ENCODE data around the gene EXOC3L1.

Gene EXOC3L1

GRCh38 chr16:67148656-67149275 lies 41.2 kb downstream of the EXOC3L1 start:
- intact Hi-C loops (cut with DNase I; ENCODE audit: low total_unique reads), result no loop called here
- H3K36me3 ChIP-seq, result peaks cover 20 to 54% (median 41%) of the 10 kb centered on the region in 3 donors
- no peaks in the 10 kb centered on the region for H3K9me3 ChIP-seq
- TF ChIP-seq, protein P1, sequence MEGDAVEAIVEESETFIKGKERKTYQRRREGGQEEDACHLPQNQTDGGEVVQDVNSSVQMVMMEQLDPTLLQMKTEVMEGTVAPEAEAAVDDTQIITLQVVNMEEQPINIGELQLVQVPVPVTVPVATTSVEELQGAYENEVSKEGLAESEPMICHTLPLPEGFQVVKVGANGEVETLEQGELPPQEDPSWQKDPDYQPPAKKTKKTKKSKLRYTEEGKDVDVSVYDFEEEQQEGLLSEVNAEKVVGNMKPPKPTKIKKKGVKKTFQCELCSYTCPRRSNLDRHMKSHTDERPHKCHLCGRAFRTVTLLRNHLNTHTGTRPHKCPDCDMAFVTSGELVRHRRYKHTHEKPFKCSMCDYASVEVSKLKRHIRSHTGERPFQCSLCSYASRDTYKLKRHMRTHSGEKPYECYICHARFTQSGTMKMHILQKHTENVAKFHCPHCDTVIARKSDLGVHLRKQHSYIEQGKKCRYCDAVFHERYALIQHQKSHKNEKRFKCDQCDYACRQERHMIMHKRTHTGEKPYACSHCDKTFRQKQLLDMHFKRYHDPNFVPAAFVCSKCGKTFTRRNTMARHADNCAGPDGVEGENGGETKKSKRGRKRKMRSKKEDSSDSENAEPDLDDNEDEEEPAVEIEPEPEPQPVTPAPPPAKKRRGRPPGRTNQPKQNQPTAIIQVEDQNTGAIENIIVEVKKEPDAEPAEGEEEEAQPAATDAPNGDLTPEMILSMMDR (IDR thresholded peaks at IDR 0.05), result no peak
- H3K4me1 ChIP-seq, result peaks cover 0 to 21% (median 13%) of the 10 kb centered on the region in 4 donors
- DNase-seq, result no peak
- no peaks in the 10 kb centered on the region for H3K27me3 ChIP-seq
- no peak overlapping the region for H3K4me3 ChIP-seq
- no peak overlapping the region for H3K27ac ChIP-seq

GRCh38 chr16:67148221-67148620 lies 41.7 kb downstream of the EXOC3L1 start:
- no peaks in the 10 kb centered on the region for H3K27me3 ChIP-seq
- no peak overlapping the region for H3K27ac ChIP-seq
- TF ChIP-seq, protein P1 (IDR thresholded peaks at IDR 0.05), result no peak
- DNase-seq, result no peak
- no peak overlapping the region for H3K4me3 ChIP-seq
- H3K9me3 ChIP-seq, result no peaks in the 10 kb centered on the region
- intact Hi-C loops (cut with DNase I; ENCODE audit: low total_unique reads), result no loop called here
- peaks cover 0 to 21% (median 13%) of the 10 kb centered on the region in 4 donors for H3K4me1 ChIP-seq
- peaks cover 26 to 59% (median 46%) of the 10 kb centered on the region in 3 donors for H3K36me3 ChIP-seq

GRCh38 chr16:67147437-67148140 lies 42.3 kb downstream of the EXOC3L1 start:
- intact Hi-C loops (cut with DNase I; ENCODE audit: low total_unique reads), result no loop called here
- H3K27ac ChIP-seq, result no peak overlapping the region

GRCh38 chr16:67146523-67147357 lies 43.2 kb downstream of the EXOC3L1 start:
- Histone ChIP-seq H3K27me3 (no peaks in the 10 kb centered on the region), H3K27ac (no peak overlapping the region), H3K4me3 (no peak overlapping the region), H3K36me3 (peaks cover 41 to 74% (median 61%) of the 10 kb centered on the region in 3 donors), H3K4me1 (peaks cover 0 to 21% (median 13%) of the 10 kb centered on the region in 4 donors), H3K9me3 (no peaks in the 10 kb centered on the region)
- DNase-seq, result no peak
- intact Hi-C loops (cut with DNase I; ENCODE audit: low total_unique reads), result no loop called here
- TF ChIP-seq, protein P1 (IDR thresholded peaks at IDR 0.05), result no peak

More at GRCh38 chr16:67147437-67148140, 42.3 kb downstream of the EXOC3L1 start:
- H3K9me3 ChIP-seq, result no peaks in the 10 kb centered on the region
- H3K4me3 ChIP-seq, result no peak overlapping the region
- no peaks in the 10 kb centered on the region for H3K27me3 ChIP-seq
- no peak for DNase-seq
- peaks cover 32 to 65% (median 52%) of the 10 kb centered on the region in 3 donors for H3K36me3 ChIP-seq
- TF ChIP-seq, protein P1 (IDR thresholded peaks at IDR 0.05), result no peak
- peaks cover 0 to 21% (median 13%) of the 10 kb centered on the region in 4 donors for H3K4me1 ChIP-seq

- H3K27ac ChIP-seq, result no peak overlapping the region
Observed at GRCh38 chr16:67145746-67146145, 44.2 kb downstream of the EXOC3L1 start.

More at GRCh38 chr16:67145746-67146145, 44.2 kb downstream of the EXOC3L1 start:
- H3K4me1 ChIP-seq, result peaks cover 0 to 12% (median 8%) of the 10 kb centered on the region in 4 donors
- H3K9me3 ChIP-seq, result no peaks in the 10 kb centered on the region
- TF ChIP-seq, protein P1 (IDR thresholded peaks at IDR 0.05), result no peak
- intact Hi-C loops (cut with DNase I; ENCODE audit: low total_unique reads), result no loop called here
- no peak overlapping the region for H3K4me3 ChIP-seq
- H3K36me3 ChIP-seq, result peaks cover 50 to 84% (median 71%) of the 10 kb centered on the region in 3 donors
- no peak for DNase-seq
- H3K27me3 ChIP-seq, result no peaks in the 10 kb centered on the region

Data from tibial artery (tissue), 4 donors.